Activated T-helper 2 cell treated with anti-CD3 and anti-CD28 coated beads, Interferon-gamma antibody, Interleukin-2, Interleukin-4, amounts not matched to agents 10 μg/mL and 5 μg/mL and 100 μg/mL, durations not matched to agents 14 hours and 24 hours and 36 hours (primary cell): Measurements from ENCODE around the gene HEPN1. TPM values are rescaled to one million over a fixed set of nuclear protein-coding genes. Genes with fewer than 3 reads are reported as not detected.

Experiments used
- DNase-seq: peaks from one replicate; pipeline ENCODE4 v3.0.0; 2021; ENCODE audit warnings: low spot score
- H3K27ac Mint-ChIP-seq: one replicate; pipeline ENCODE4 v1.8.0; 2021; ENCODE audit warnings: mixed read lengths
- H3K27me3 Mint-ChIP-seq: one replicate; pipeline ENCODE4 v1.8.0; 2021; ENCODE audit warnings: low read depth, mixed read lengths
- H3K36me3 Mint-ChIP-seq: one replicate; pipeline ENCODE4 v1.8.0; 2021; ENCODE audit warnings: low read depth, mixed read lengths
- H3K4me1 Mint-ChIP-seq: one replicate; pipeline ENCODE4 v1.8.0; 2021; ENCODE audit warnings: low read depth, mixed read lengths
- H3K4me3 Mint-ChIP-seq: one replicate; pipeline ENCODE4 v1.8.0; 2021; ENCODE audit warnings: low read depth, mild to moderate bottlenecking, moderate library complexity, mixed read lengths
- H3K9me3 Mint-ChIP-seq: one replicate; pipeline ENCODE4 v1.8.0; 2021; ENCODE audit warnings: mixed read lengths
- intact Hi-C: fragments of 100-400 bp; cut with micrococcal nuclease; formaldehyde crosslinking; loops from one replicate; pipeline ENCODE4 v1.15.1; 2023
- total RNA-seq: library from RNA; stranded (reverse); gene quantifications from 2 replicates; pipeline ENCODE4 v1.2.3, GENCODE V29; 2022

The HEPN1 gene
- total RNA-seq = not detected in 2 replicates

DNA sequence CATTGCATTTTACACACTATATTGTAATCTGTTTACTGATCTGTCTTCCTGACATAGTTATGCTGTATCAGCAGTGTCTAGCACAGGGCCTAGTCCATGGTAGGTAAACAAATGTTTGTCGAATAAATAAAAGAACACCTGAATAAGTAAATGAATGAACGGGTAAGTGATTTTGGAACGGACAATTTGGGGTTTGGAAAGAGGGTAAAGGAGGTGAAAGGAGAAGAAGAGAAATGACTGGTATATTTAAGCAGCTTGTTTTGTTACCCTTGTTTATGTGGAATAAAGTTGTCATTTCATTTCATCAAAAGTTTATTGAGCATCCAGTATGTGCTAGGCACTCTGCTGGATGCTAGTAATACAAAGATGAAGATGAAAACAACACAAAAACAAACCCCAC is at the start of gene HEPN1:
TSS of gene HEPN1 (plus strand) at position 301 of the 400 bp plus-strand sequence.
- Mint-ChIP-seq H3K9me3 (no peaks in the 10 kb centered on the region), H3K4me3 (no peak within 1 kb of the TSS), H3K36me3 (no peaks in the 10 kb centered on the region), H3K4me1 (peaks cover 10% of the 10 kb centered on the region), H3K27ac (no peak within 1 kb of the TSS), H3K27me3 (peaks cover 12% of the 10 kb centered on the region)
- DNase-seq = no peak
- intact Hi-C loops = no loop called here

DNA sequence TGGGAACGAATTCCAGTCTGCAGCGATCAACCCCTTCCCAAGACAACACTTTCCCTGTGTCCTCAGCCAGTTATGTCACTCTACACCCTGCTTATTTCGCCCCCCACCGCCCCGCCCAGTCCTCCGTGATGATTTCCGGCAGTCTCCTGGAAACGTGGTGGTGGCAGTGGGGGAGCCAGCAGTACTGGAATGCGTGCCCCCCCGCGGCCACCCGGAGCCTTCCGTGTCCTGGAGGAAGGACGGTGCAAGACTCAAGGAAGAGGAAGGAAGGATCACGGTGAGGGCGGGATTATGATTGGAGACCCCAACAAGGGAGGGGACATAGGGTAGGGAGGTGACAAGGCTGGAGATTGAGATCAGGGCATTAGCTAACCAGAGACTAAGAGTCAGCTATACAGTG is 49.7 kb upstream of the HEPN1 start:
- no peak overlapping the region for H3K4me3 Mint-ChIP-seq
- H3K36me3 Mint-ChIP-seq = no peaks in the 10 kb centered on the region
- peaks cover 89% of the 10 kb centered on the region for H3K27me3 Mint-ChIP-seq
- intact Hi-C loops = loop anchor here (2.0 to 10.0 kb wide), 2 partner anchors 295 to 1885 kb away; partner anchors contain the start of genes BSX and PKNOX2
- peaks cover 9% of the 10 kb centered on the region for H3K4me1 Mint-ChIP-seq
- DNase-seq = no peak
- no peaks in the 10 kb centered on the region for H3K9me3 Mint-ChIP-seq
- H3K27ac Mint-ChIP-seq = no peak overlapping the region

GRCh38 chr11:124869856-124870387 is 49.1 kb upstream of the HEPN1 start:
- Mint-ChIP-seq H3K27me3 (peaks cover 90% of the 10 kb centered on the region), H3K4me3 (no peak overlapping the region), H3K36me3 (no peaks in the 10 kb centered on the region), H3K27ac (no peak overlapping the region), H3K9me3 (no peaks in the 10 kb centered on the region), H3K4me1 (peaks cover 9% of the 10 kb centered on the region)
- no peak for DNase-seq
- intact Hi-C loops = loop anchor here (2.0 to 10.0 kb wide), 2 partner anchors 295 to 1885 kb away; partner anchors contain the start of genes BSX and PKNOX2

DNA sequence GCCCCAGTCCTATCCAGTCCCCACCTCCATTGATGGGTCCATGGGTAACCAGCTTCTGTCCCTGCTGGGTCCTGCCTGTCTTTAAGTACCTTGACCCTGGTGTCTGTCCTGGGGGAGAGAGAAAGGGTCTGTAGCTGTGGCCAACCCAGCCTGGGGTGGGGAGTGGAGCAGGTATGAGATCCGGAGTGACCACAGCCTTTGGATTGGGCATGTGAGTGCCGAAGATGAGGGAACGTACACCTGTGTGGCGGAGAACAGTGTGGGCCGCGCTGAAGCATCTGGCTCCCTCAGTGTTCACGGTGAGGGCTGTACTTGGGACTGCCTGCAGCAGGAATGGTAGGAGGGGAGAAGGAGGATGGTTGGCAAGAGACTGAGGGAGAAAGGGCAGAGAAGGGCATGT is 48.6 kb upstream of the HEPN1 start:
- Mint-ChIP-seq H3K9me3 (no peaks in the 10 kb centered on the region), H3K36me3 (no peaks in the 10 kb centered on the region), H3K27ac (no peak overlapping the region), H3K27me3 (peaks cover 92% of the 10 kb centered on the region), H3K4me1 (peaks cover 9% of the 10 kb centered on the region), H3K4me3 (no peak overlapping the region)
- no peak for DNase-seq
- intact Hi-C loops = no loop called here

DNA sequence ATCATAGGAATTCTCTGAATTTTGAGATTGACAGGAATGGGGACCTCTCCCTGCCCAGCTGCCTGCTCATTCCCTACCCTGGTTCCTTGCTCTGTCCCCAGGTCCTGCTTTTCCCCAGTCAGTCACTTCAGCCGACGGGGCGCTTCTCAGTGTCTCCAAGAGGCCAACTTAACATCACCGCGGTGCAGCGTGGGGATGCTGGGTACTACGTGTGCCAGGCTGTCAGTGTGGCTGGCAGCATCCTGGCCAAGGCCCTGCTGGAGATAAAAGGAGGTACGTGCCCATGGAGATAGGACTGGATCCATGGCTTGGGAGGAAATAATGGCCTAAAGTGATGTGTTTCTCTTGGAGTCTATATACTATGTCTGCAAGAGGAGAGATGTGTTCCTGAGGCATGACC is 46.8 kb upstream of the HEPN1 start:
- no peak overlapping the region for H3K4me3 Mint-ChIP-seq
- DNase-seq = no peak
- intact Hi-C loops = no loop called here
- H3K9me3 Mint-ChIP-seq = no peaks in the 10 kb centered on the region
- peaks cover 79% of the 10 kb centered on the region for H3K27me3 Mint-ChIP-seq
- H3K4me1 Mint-ChIP-seq = peaks cover 8% of the 10 kb centered on the region
- no peaks in the 10 kb centered on the region for H3K36me3 Mint-ChIP-seq
- no peak overlapping the region for H3K27ac Mint-ChIP-seq

- no peaks in the 10 kb centered on the region for H3K9me3 Mint-ChIP-seq
- peaks cover 76% of the 10 kb centered on the region for H3K27me3 Mint-ChIP-seq
- DNase-seq = no peak
- H3K4me1 Mint-ChIP-seq = peaks cover 10% of the 10 kb centered on the region
- H3K36me3 Mint-ChIP-seq = no peaks in the 10 kb centered on the region
- no peak overlapping the region for H3K27ac Mint-ChIP-seq
- intact Hi-C loops = no loop called here
- no peak overlapping the region for H3K4me3 Mint-ChIP-seq
Measured at GRCh38 chr11:124872741-124873140, 46.3 kb upstream of the HEPN1 start.

GRCh38 chr11:124873951-124874350 is 45.1 kb upstream of the HEPN1 start:
- peaks cover 64% of the 10 kb centered on the region for H3K27me3 Mint-ChIP-seq
- no peak for DNase-seq
- H3K4me1 Mint-ChIP-seq = peaks cover 12% of the 10 kb centered on the region
- no peaks in the 10 kb centered on the region for H3K36me3 Mint-ChIP-seq
- H3K27ac Mint-ChIP-seq = no peak overlapping the region
- H3K4me3 Mint-ChIP-seq = no peak overlapping the region
- intact Hi-C loops = no loop called here
- H3K9me3 Mint-ChIP-seq = no peaks in the 10 kb centered on the region

GRCh38 chr11:124874571-124875255 is 44.3 kb upstream of the HEPN1 start:
- Mint-ChIP-seq H3K27ac (no peak overlapping the region), H3K4me1 (peaks cover 12% of the 10 kb centered on the region), H3K27me3 (peaks cover 56% of the 10 kb centered on the region), H3K36me3 (no peaks in the 10 kb centered on the region), H3K4me3 (no peak overlapping the region), H3K9me3 (no peaks in the 10 kb centered on the region)
- intact Hi-C loops = loop anchor here (5.0 kb wide), 2 partner anchors 127 to 268 kb away; no protein-coding TSS in a partner anchor
- no peak for DNase-seq

GRCh38 chr11:124875401-124875800 is 43.6 kb upstream of the HEPN1 start:
- no peak for DNase-seq
- Mint-ChIP-seq H3K4me3 (peak overlapping the region; percentile 64), H3K36me3 (no peaks in the 10 kb centered on the region), H3K4me1 (peaks cover 12% of the 10 kb centered on the region), H3K9me3 (no peaks in the 10 kb centered on the region), H3K27me3 (peaks cover 49% of the 10 kb centered on the region), H3K27ac (peak overlapping the region; percentile 28)
- intact Hi-C loops = loop anchor here (5.0 kb wide), 2 partner anchors 128 to 267 kb away; no protein-coding TSS in a partner anchor

GRCh38 chr11:124875943-124876817 is 42.9 kb upstream of the HEPN1 start:
- Mint-ChIP-seq H3K4me1 (peaks cover 12% of the 10 kb centered on the region), H3K36me3 (no peaks in the 10 kb centered on the region), H3K27ac (peak overlapping the region; percentile 86)

DNA sequence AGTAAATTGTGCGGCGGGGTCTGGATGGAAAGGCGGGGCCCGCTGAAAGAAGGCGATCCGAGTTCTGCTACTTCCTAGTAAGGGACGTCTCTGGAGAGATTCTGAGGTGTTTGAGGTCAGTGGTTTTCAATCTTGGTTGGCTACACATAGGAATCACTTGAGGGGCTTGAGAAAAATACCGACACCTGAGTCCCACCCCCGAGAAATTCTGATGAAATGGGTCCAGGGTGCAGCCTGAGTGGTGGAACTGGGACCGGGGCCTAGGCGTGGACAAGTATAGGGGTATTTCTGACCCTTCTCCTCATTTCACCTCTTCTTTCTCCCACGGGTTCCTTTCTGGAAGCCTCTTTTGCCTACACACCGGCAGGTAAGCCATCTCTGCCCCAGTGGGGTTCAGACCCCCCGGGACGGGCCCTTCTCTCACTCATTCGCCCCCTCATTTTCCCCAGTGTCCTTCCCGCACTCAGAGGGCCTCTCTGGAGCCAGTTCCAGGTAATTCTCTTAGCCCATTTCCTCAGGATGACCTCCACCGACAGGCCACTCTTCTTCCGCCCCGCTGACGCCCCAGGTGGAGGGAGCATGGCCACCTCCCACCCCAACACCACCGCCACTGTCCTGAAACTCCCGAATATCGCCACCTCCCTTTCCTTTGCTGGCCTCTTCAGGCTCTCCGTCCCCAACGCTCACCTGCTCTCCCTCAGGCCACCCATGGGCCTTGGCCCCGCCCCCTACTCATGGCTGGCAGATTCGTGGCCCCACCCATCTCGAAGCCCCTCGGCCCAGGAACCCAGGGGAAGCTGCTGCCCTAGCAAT is 42.0 kb upstream of the HEPN1 start:
- H3K4me3 Mint-ChIP-seq = peak overlapping the region; percentile 82
- no peaks in the 10 kb centered on the region for H3K9me3 Mint-ChIP-seq
- H3K36me3 Mint-ChIP-seq = no peaks in the 10 kb centered on the region
- peak overlapping the region; percentile 86 for H3K27ac Mint-ChIP-seq
- intact Hi-C loops = loop anchor here (1.0 to 5.0 kb wide), 3 partner anchors 77 to 265 kb away; partner anchors contain the start of gene CCDC15
- DNase-seq = no peak
- peaks cover 37% of the 10 kb centered on the region for H3K27me3 Mint-ChIP-seq
- H3K4me1 Mint-ChIP-seq = peaks cover 12% of the 10 kb centered on the region

More at GRCh38 chr11:124875943-124876817, 42.9 kb upstream of the HEPN1 start:
- peak overlapping the region; percentile 82 for H3K4me3 Mint-ChIP-seq
- intact Hi-C loops = loop anchor here (1.0 to 5.0 kb wide), 3 partner anchors 78 to 266 kb away; partner anchors contain the start of gene CCDC15
- DNase-seq = peak; percentile 76
- H3K27me3 Mint-ChIP-seq = peaks cover 42% of the 10 kb centered on the region
- H3K9me3 Mint-ChIP-seq = no peaks in the 10 kb centered on the region

DNA sequence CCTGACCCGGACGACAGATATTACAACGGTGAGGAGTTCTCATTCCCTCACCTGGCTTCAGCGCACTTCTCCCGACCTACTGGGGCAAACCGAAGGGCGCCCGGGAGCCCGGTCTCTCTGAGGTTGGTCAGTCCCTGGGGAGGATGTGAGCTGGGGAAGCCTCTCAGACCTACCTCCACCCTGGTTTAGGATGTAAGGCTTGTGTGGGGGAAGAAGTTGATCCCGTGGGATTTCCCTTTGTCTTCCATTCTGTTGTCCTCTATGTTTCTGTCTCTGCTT is 41.5 kb upstream of the HEPN1 start:
- DNase-seq = no peak
- Mint-ChIP-seq H3K4me3 (peak overlapping the region; percentile 82), H3K36me3 (no peaks in the 10 kb centered on the region), H3K27me3 (peaks cover 32% of the 10 kb centered on the region), H3K27ac (peak overlapping the region; percentile 86), H3K9me3 (no peaks in the 10 kb centered on the region), H3K4me1 (peaks cover 12% of the 10 kb centered on the region)
- intact Hi-C loops = loop anchor here (5.0 kb wide), 2 partner anchors 130 to 265 kb away; no protein-coding TSS in a partner anchor
